HG03025 (cell line): ENCODE data around the gene CCDC7.
"Not testable (repeated sequence)": the region's sequence is repeated elsewhere in the genome, so short reads cannot be mapped to it uniquely, and the experiment has no call there.

ENCODE experiments used
- ATAC-seq: cut with Tn5 transposase; IDR thresholded peaks from one replicate; pipeline ENCODE4 v1.9.1; 2021; ENCODE audit warnings: mild to moderate bottlenecking, moderate library complexity; ENCODE audit not compliant: unreplicated experiment, low FRiP score

CCDC7 gene

GRCh38 chr10:32911285-32912016 is 465.5 kb downstream of the CCDC7 start:
- no peak for ATAC-seq

GRCh38 chr10:32917817-32918216 is 471.9 kb downstream of the CCDC7 start:
- ATAC-seq, result not testable (repeated sequence)

DNA sequence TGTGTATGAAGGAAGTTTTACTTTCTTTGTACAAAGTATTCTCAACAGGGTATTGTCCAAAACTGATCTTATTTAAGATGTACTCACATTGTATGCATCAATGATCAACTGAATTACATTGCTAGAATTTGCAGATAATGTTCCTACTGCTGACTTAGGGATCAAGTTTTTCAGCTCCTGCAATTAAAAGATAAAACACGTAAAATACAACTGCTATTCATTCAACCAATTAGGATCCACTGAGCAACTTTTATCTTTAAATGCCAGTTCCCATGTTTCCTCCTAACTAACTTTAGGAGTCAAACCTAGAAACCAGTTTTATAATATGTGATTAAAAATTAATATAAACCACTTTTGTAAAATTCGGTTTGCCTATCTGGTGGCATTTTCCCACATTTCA is 476.2 kb downstream of the CCDC7 start:
- ATAC-seq, result no peak

GRCh38 chr10:32923134-32923533 is 477.2 kb downstream of the CCDC7 start:
- no peak for ATAC-seq

DNA sequence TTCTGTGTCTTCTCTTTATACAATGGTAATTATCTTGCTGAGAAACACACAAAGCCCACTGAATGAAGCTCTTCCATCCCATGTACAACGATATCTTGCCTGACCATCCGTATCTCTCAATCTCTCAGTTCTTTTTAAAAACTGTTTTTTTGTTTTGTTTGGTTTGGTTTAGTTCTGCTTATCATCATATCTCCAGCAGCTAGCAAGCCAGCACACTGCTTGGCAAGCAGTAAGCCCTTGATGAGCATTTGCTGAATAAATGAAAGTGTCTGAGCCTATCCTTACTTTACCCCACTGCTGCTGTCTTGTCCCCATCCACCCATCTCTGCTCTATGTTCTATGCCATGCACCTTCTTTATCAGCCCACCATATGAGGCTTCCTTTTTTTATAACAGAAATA is 477.9 kb downstream of the CCDC7 start:
- ATAC-seq, result no peak
